Right lobe of liver (tissue), 6 donors: ENCODE data around the gene GTSE1. TPM values are rescaled to one million over a fixed set of nuclear protein-coding genes. Genes with fewer than 3 reads are reported as not detected.

Source experiments
- ATAC-seq, 4 donors: fragments of 200-7000 bp; cut with Tn5 transposase; one replicate each; pipeline ENCODE4 v1.9.1; 2020; ENCODE audit warnings: mild to moderate bottlenecking in 4 of 4, moderate library complexity in 4 of 4
- DNase-seq, 3 donors: peaks; one replicate each; pipeline ENCODE4 v3.0.0-alpha.2; 2020
- H3K27ac ChIP-seq, 3 donors: fragments of 200-600 bp; one replicate each; pipeline ENCODE4 v1.8.0; 2022
- H3K27me3 ChIP-seq, 2 donors: fragments of 200-600 bp; one replicate each; pipeline ENCODE4 v1.8.0; 2022
- H3K36me3 ChIP-seq, 4 donors: fragments of 200-600 bp; sonication (generic) in 1 of 4; one replicate each; pipeline versions ENCODE4 v1.5.1 to v1.8.0; 2017 to 2022; ENCODE audit warnings: control low read depth in 1 of 4
- H3K4me1 ChIP-seq, 4 donors: fragments of 200-600 bp; sonication (generic) in 1 of 4; one replicate each; pipeline versions ENCODE4 v1.5.1 to v1.8.0; 2017 to 2022; ENCODE audit warnings: control low read depth in 1 of 4
- H3K4me3 ChIP-seq, 3 donors: fragments of 200-600 bp; one replicate each; pipeline ENCODE4 v1.8.0; 2022
- H3K9me3 ChIP-seq, 4 donors: fragments of 200-600 bp; sonication (generic) in 1 of 4; one replicate each; pipeline versions ENCODE4 v1.5.1 to v1.8.0; 2017 to 2022; ENCODE audit warnings: control low read depth in 1 of 4
- POLR2A ChIP-seq: fragments of 450-650 bp; IDR thresholded peaks from one replicate; pipeline ENCODE4 v1.6.1; 2017; ENCODE audit warnings: antibody characterized with exemption, mild to moderate bottlenecking
- WGBS: methylation state at CpG from one replicate; pipeline ENCODE4 v1.1.6; 2018; ENCODE audit warnings: low coverage, low lambda C conversion rate; ENCODE audit not compliant: insufficient coverage; ENCODE audit errors: missing lambda C conversion rate; 5-methylcytosine and 5-hydroxymethylcytosine counted together
- intact Hi-C, 2 donors: fragments of 100-400 bp; cut with DNase I; formaldehyde crosslinking; loops; one replicate each; pipeline versions ENCODE4 v1.11.2 to v1.14.1; 2022
- total RNA-seq, 6 experiments: library from RNA; depleted of rRNA in 2 of 6; stranded (reverse); fragments of >200 nt in 2 of 6; fragmentation: NEBNext Ultra II Directional in 3 of 6; extraction: Animal tissue kit (Norgen Biotek cat#: 25700) in 3 of 6; gene quantifications; one replicate each; pipeline versions ENCODE4 v1.1.0 to v1.2.4, GENCODE V29; 2016 to 2023
- TF ChIP-seq, protein P1 (sequence below), 4 donors: fragments of 200-600 bp in 3 of 4; fragments of 450-650 bp in 1 of 4; IDR thresholded peaks; one replicate each; pipeline versions ENCODE4 v1.5.1 to v1.8.0; 2016 to 2022; ENCODE audit warnings: antibody characterized with exemption in 4 of 4, mild to moderate bottlenecking in 2 of 4
- donor health status: DM: no; HTN: yes; CAD: no.
- donor health status: DM: no; HTN: no; CAD: no.
- donor health status: DM: no; HTN: no; CAD: no.
- donor health status: DM: no; HTN: yes; CAD: no.
- donor health status: DM: no; HTN: yes; CAD: no.

The GTSE1 gene
- total RNA-seq, 6 experiments from 2014 or later, result 0.15 to 0.84 (median 0.52) TPM

DNA sequence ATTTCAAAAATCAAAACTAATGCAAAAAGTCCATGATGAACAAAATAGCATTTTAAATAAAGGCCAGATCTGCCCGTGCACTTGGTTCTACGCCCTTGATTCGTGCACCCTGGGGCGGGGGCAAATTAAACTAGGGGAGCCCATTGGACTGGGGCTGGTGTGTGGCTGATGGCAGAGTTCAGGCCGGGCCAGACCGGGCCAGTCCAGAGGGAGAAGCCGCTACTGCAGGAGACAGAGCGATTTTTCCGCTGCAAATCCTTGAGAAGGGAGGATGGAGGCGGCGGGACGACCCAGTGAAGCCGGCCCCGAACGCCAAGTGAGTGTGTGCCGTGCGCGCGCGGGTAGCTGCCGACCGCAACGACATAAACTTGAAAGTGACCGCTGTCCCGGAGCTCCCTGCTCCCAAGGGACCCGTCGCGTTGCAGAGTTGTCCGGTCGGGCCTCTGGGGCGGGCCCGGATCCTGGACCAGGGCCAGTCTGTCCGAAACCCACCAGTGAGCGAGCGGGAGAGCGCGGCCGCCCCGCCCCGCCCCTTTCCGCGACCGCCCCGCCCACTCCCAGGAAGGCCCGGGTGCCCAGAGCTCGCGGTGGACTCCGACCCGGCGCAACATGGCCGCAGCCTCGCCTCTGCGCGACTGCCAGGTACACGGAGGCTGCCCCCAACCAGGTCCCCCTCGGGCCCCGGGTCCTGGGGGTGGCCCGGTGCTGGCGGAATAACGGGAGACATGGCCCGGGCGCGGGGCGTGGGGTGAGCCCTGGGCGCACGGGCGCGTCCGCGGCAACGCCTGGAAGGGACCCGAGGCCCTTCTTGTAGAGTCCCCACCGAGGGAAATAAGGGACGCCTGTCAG, 29.0 kb upstream of the GTSE1 start, which contains the start of gene TTC38:
TSS of gene TTC38 (plus strand) at position 578 of the 849 bp plus-strand sequence. CDS start at position 610, 32 bp downstream.
- Histone ChIP-seq H3K9me3 (no peaks in the 10 kb centered on the region), H3K4me3 (peak within 1 kb of the TSS; percentile 84 to 100 (median 87)), H3K27ac (peak within 1 kb of the TSS; percentile 73 to 92 (median 92)), H3K4me1 (peaks cover 0 to 42% (median 12%) of the 10 kb centered on the region in 4 donors), H3K27me3 (no peaks in the 10 kb centered on the region), H3K36me3 (peaks cover 0 to 24% (median 8%) of the 10 kb centered on the region in 4 donors)
- peak; percentile 86 to 92 (median 86) for ATAC-seq
- intact Hi-C loops, result no loop called here
- under 1% methylated on average over 22 of the region's 74 CpGs for WGBS
- TF ChIP-seq, protein P1, sequence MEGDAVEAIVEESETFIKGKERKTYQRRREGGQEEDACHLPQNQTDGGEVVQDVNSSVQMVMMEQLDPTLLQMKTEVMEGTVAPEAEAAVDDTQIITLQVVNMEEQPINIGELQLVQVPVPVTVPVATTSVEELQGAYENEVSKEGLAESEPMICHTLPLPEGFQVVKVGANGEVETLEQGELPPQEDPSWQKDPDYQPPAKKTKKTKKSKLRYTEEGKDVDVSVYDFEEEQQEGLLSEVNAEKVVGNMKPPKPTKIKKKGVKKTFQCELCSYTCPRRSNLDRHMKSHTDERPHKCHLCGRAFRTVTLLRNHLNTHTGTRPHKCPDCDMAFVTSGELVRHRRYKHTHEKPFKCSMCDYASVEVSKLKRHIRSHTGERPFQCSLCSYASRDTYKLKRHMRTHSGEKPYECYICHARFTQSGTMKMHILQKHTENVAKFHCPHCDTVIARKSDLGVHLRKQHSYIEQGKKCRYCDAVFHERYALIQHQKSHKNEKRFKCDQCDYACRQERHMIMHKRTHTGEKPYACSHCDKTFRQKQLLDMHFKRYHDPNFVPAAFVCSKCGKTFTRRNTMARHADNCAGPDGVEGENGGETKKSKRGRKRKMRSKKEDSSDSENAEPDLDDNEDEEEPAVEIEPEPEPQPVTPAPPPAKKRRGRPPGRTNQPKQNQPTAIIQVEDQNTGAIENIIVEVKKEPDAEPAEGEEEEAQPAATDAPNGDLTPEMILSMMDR (IDR thresholded peaks at IDR 0.05), result no peak
- TF ChIP-seq POLR2A, result peak; percentile 81
- DNase-seq, result peak; percentile 96 to 98 (median 97)

DNA sequence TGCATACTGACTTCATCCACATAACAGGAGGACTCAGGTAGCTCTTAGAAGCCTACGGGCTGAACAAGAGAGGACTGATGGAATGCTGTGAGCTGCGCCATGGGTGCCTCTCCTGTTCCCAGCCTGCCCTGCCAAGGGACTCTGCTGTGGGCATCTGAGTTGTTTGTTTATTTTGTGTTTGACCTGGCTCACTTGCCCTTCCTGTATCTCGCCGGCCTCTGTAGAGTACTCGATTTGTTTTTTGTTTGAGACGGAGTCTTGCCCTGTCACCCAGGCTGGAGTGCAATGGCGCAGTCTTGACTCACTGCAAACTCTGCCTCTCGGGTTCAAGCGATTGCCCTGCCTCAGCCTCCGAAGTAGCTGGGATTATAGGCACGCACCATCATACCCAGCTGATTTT, 27.1 kb upstream of the GTSE1 start:
- H3K27me3 ChIP-seq, result no peaks in the 10 kb centered on the region
- 67% methylated on average over 1 of the region's 11 CpGs for WGBS
- peak; percentile 65 to 74 (median 68) for ATAC-seq
- DNase-seq, result peak in 2 of 3 donors; percentile 62 to 80
- no peaks in the 10 kb centered on the region for H3K9me3 ChIP-seq
- peaks cover 0 to 44% (median 21%) of the 10 kb centered on the region in 4 donors for H3K36me3 ChIP-seq
- H3K27ac ChIP-seq, result peak overlapping the region in 2 of 3 donors; percentile 92
- peak overlapping the region; percentile 84 to 100 (median 87) for H3K4me3 ChIP-seq
- TF ChIP-seq, protein P1 (IDR thresholded peaks at IDR 0.05), result no peak
- TF ChIP-seq POLR2A, result no peak
- H3K4me1 ChIP-seq, result peaks cover 0 to 42% (median 10%) of the 10 kb centered on the region in 4 donors
- intact Hi-C loops, result no loop called here

DNA sequence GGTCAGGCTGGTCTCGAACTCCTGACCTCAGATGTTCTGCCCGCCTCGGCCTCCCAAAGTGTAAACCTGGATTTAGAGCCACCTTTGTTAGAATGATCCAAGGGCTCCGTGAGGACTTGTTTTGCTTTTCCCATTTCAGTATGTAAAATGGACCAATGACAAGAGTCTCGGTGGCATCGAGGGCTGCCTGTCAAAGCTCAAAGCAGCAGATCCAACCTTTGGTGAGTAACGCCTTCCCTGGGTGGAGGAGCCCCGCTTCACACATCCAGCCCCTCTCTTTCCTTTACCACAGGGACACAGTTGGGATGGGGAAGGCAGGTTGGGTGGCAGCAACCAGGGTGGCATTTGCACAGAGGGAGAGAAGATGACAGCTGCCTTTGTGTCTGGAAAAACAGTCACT, 24.5 kb upstream of the GTSE1 start:
- DNase-seq, result no peak

DNA sequence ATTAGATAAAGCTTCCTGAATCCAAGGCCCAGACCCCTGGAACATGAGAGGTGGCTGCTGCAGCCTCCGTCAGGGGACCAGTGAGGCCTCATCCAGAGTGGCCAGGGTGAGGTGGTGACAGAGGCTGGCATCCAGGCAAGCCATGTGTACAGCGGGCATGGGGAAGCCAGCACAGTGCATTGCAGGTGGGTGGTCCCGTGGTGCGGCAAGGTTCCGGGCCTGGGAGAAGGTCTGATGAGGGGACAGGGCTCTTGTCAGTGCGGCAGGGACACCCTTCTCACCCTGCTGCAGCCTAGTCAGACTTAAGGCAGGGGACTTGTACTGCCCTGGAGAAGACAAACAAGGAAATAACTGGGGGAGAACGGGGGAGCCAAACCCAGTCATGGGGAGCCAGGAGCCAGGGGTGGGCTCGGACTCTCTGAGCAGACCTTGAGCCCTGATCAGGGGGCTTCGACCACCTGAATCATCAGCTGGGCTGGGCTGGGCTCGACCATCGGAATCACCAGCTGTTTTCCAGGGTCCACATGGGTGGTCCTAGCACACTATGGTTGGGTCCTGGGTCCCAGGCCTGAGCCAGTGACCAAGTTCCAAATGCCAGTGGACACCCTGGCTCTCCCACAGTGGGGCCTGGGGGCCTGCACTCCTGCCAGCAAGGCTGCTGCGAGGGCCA, 23.8 kb upstream of the GTSE1 start:
- 100% methylated on average over 5 of the region's 12 CpGs for WGBS
- peaks cover 0 to 77% (median 43%) of the 10 kb centered on the region in 4 donors for H3K36me3 ChIP-seq
- intact Hi-C loops, result no loop called here
- TF ChIP-seq, protein P1 (IDR thresholded peaks at IDR 0.05), result no peak
- no peak for TF ChIP-seq POLR2A
- no peak overlapping the region for H3K4me3 ChIP-seq
- H3K4me1 ChIP-seq, result peaks cover 0 to 28% (median 5%) of the 10 kb centered on the region in 4 donors
- DNase-seq (no peak), ATAC-seq (no peak)
- no peaks in the 10 kb centered on the region for H3K9me3 ChIP-seq
- no peak overlapping the region for H3K27ac ChIP-seq
- H3K27me3 ChIP-seq, result no peaks in the 10 kb centered on the region

More for the DNA sequence above, 24.5 kb upstream of the GTSE1 start:
- no peak for ATAC-seq
- Histone ChIP-seq H3K36me3 (peaks cover 0 to 70% (median 40%) of the 10 kb centered on the region in 4 donors), H3K4me1 (peaks cover 0 to 29% (median 5%) of the 10 kb centered on the region in 4 donors), H3K27me3 (no peaks in the 10 kb centered on the region), H3K4me3 (no peak overlapping the region), H3K27ac (no peak overlapping the region), H3K9me3 (no peaks in the 10 kb centered on the region)
- no peak for TF ChIP-seq POLR2A
- TF ChIP-seq, protein P1 (IDR thresholded peaks at IDR 0.05), result no peak
- 92% methylated on average over 8 of the region's 8 CpGs for WGBS
- intact Hi-C loops, result no loop called here
